RWPE1 (cell line): ENCODE measurements around the gene PHKB.
A peak's percentile ranks its signal among the peaks of the same experiment; 100 is the strongest.

Experiments
- CTCF ChIA-PET: fragments of 350-600 bp; sonication (Branson Sonifier 250); formaldehyde crosslinking; extraction: SDS; loops from one replicate; lab custom pipeline; 2021; lab: Yijun Ruan, JAX
- POLR2A ChIA-PET: fragments of 400-600 bp; formaldehyde crosslinking; extraction: SDS; loops from one replicate; lab custom pipeline; 2020; ENCODE audit warnings: antibody characterized with exemption; ENCODE audit not compliant: low non-redundant PET; lab: Yijun Ruan, JAX
- DNase-seq: peaks from one replicate; pipeline ENCODE4 v3.0.0; 2012; ENCODE audit warnings: low spot score
- H3K27ac ChIP-seq: fragments of 450-650 bp; 2 replicates; pipeline ENCODE4 v1.5.1; 2017
- CTCF ChIP-seq: fragments of 450-650 bp; conservative IDR thresholded peaks from 2 replicates; pipeline ENCODE4 v1.5.1; 2017; ENCODE audit warnings: low read depth, mild to moderate bottlenecking

The PHKB gene

GRCh38 chr16:47446431-47446830 lies 14.7 kb upstream of the PHKB start:
- CTCF ChIA-PET: no interaction called here
- H3K27ac ChIP-seq: no peak overlapping the region
- no peak for TF ChIP-seq CTCF
- POLR2A ChIA-PET: interaction anchor here (0.7 kb wide), 1 partner anchor 677 kb away, joined by 3 read pairs; no protein-coding TSS in a partner anchor
- DNase-seq: no peak

- no peak for TF ChIP-seq CTCF
Measured at GRCh38 chr16:47448830-47449575, 12.1 kb upstream of the PHKB start.

GRCh38 chr16:47449788-47450187 lies 11.3 kb upstream of the PHKB start:
- ChIA-PET POLR2A (no interaction called here), CTCF (interaction anchor here (0.6 to 0.7 kb wide), 3 partner anchors 31 to 1128 kb away, joined by 3 read pairs; no protein-coding TSS in a partner anchor)
- no peak for TF ChIP-seq CTCF
- no peak overlapping the region for H3K27ac ChIP-seq
- no peak for DNase-seq

More at GRCh38 chr16:47448830-47449575, 12.1 kb upstream of the PHKB start:
- H3K27ac ChIP-seq: no peak overlapping the region
- CTCF ChIA-PET: interaction anchor here (0.6 to 0.7 kb wide), 2 partner anchors 433 to 1129 kb away, joined by 3 read pairs; no protein-coding TSS in a partner anchor
- POLR2A ChIA-PET: no interaction called here
- no peak for DNase-seq

GRCh38 chr16:47458331-47458730 lies 2.8 kb upstream of the PHKB start:
- DNase-seq: no peak
- POLR2A ChIA-PET: no interaction called here
- CTCF ChIA-PET: no interaction called here
- no peak overlapping the region for H3K27ac ChIP-seq
- TF ChIP-seq CTCF: no peak

GRCh38 chr16:47459603-47460002 lies 1.5 kb upstream of the PHKB start:
- POLR2A ChIA-PET: no interaction called here
- no peak overlapping the region for H3K27ac ChIP-seq
- no peak for TF ChIP-seq CTCF
- no peak for DNase-seq
- CTCF ChIA-PET: no interaction called here

- CTCF ChIA-PET: interaction anchor here (1.7 kb wide), 1 partner anchor 318 kb away, joined by 8 read pairs; no protein-coding TSS in a partner anchor
- TF ChIP-seq CTCF: no peak
- POLR2A ChIA-PET: no interaction called here
- peak; percentile 13 for DNase-seq
- H3K27ac ChIP-seq: peak overlapping the region; percentile 98
Measured at GRCh38 chr16:47460359-47460710, 796 bp upstream of the PHKB start.
